Ureter (tissue), 1 donor: ENCODE measurements around the gene MAT1A. TPM values are rescaled to one million over a fixed set of nuclear protein-coding genes. Genes with fewer than 3 reads are reported as not detected.
"Not testable (repeated sequence)": the region's sequence is repeated elsewhere in the genome, so short reads cannot be mapped to it uniquely, and the experiment has no call there.

ENCODE experiments used
- DNase-seq: peaks from one replicate; pipeline ENCODE4 v3.0.0-alpha.2; 2020; ENCODE audit warnings: low spot score
- total RNA-seq: library from RNA; stranded (reverse); gene quantifications from one replicate; pipeline ENCODE4 v1.2.4, GENCODE V29; 2023
- donor health status: DM: yes; HTN: yes; CAD: no.

MAT1A gene
- 0.75 TPM for total RNA-seq

- peak; percentile 57 for DNase-seq
Measured at GRCh38 chr10:80289451-80290287, at the start of gene MAT1A. Gene MAT1A, minus strand, starts transcription at chr10:80289658. Its CDS starts 235 bp downstream, at chr10:80289423.

GRCh38 chr10:80333983-80334382, 44.5 kb upstream of the MAT1A start:
- no peak for DNase-seq

GRCh38 chr10:80324891-80325364, 35.5 kb upstream of the MAT1A start:
- DNase-seq: no peak

- no peak for DNase-seq
Measured at GRCh38 chr10:80324086-80324485, 34.6 kb upstream of the MAT1A start.

- no peak for DNase-seq
Measured at GRCh38 chr10:80323311-80323710, 33.9 kb upstream of the MAT1A start.

GRCh38 chr10:80322711-80323110, 33.3 kb upstream of the MAT1A start:
- DNase-seq: no peak

GRCh38 chr10:80322158-80322557, 32.7 kb upstream of the MAT1A start:
- DNase-seq: no peak

- no peak for DNase-seq
Measured at GRCh38 chr10:80321183-80321582, 31.7 kb upstream of the MAT1A start.

GRCh38 chr10:80320377-80320776, 30.9 kb upstream of the MAT1A start:
- DNase-seq: no peak

GRCh38 chr10:80319725-80320290, 30.4 kb upstream of the MAT1A start:
- DNase-seq: no peak

GRCh38 chr10:80319318-80319717, 29.9 kb upstream of the MAT1A start:
- no peak for DNase-seq

GRCh38 chr10:80318742-80319141, 29.3 kb upstream of the MAT1A start:
- no peak for DNase-seq

- DNase-seq: no peak
Measured at GRCh38 chr10:80315391-80315790, 25.9 kb upstream of the MAT1A start.

GRCh38 chr10:80313523-80313922, 24.1 kb upstream of the MAT1A start:
- no peak for DNase-seq

- DNase-seq: not testable (repeated sequence)
Measured at GRCh38 chr10:80305989-80306388, 16.5 kb upstream of the MAT1A start.

- DNase-seq: no peak
Measured at GRCh38 chr10:80296942-80297341, 7.5 kb upstream of the MAT1A start.

- DNase-seq: no peak
Measured at GRCh38 chr10:80292607-80293239, 3.3 kb upstream of the MAT1A start.

- no peak for DNase-seq
Measured at GRCh38 chr10:80290474-80291220, 1.2 kb upstream of the MAT1A start.

- DNase-seq: no peak
Measured at GRCh38 chr10:80288849-80289248, 609 bp downstream of the MAT1A start.

- no peak for DNase-seq
Measured at GRCh38 chr10:80284522-80284921, 4.9 kb downstream of the MAT1A start.

- no peak for DNase-seq
Measured at GRCh38 chr10:80283536-80284199, 5.8 kb downstream of the MAT1A start.

GRCh38 chr10:80283119-80283518, 6.3 kb downstream of the MAT1A start:
- no peak for DNase-seq
